Endometrial microvascular endothelial cells (primary cell): ENCODE data around the gene TBCK. TPM values are rescaled to one million over a fixed set of nuclear protein-coding genes. Genes with fewer than 3 reads are reported as not detected.
"Not testable (repeated sequence)": the region's sequence is repeated elsewhere in the genome, so short reads cannot be mapped to it uniquely, and the experiment has no call there.

Experiments
- in situ Hi-C: cut with HindIII; loops from 2 replicates; pipeline ENCODE4 v1.10.0; 2017; ENCODE audit warnings: low sequenced_read_pairs, low pct_unique_long_range_greater_than_20kb; ENCODE audit errors: inconsistent ontology term
- total RNA-seq: library from RNA; depleted of rRNA; stranded (reverse); fragments of >200 nt; gene quantifications from one replicate; pipeline ENCODE4 v1.2.3, GENCODE V29; 2015; ENCODE audit errors: inconsistent ontology term

The TBCK gene
- total RNA-seq, 1 donor from 2014 or later = 19.7 TPM

DNA sequence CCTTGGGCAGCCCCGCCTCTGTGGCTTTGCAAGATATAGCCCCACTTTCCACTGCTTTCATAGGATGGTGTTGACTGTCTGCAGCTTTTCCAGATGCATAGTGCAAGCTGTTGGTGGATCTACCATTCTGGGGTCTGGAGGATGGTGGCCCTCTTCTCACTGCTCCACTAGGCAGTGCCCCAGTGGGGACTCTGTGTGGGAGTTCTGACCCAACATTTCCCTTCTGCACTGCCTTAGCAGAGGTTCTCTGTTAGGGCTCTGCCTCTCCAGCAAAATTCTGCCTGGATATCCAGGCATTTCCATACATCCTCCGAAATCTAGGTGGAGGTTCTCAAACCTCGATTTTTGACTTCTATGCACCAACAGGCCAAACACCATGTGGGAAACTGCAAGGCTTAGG is 153.7 kb downstream of the TBCK start:
- in situ Hi-C loops = no loop called here

DNA sequence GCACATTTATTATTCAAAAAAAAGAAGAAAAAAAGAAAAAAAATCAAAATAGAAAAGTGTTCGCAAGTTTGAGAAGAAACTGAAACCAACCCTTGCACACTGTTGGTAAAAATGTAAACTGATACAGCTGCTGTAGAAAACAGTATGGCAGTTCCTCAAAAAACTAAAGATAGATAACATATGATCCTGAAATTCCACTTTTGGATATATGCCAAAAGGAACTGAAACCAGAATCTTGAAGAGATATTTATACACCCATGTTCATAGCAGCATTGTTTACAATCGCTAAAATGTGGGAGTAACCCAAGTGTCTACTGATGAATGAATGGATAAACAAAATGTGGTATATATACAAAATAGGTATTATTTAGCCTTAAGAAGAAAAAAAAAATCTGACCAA is 155.4 kb downstream of the TBCK start:
- in situ Hi-C loops = no loop called here

DNA sequence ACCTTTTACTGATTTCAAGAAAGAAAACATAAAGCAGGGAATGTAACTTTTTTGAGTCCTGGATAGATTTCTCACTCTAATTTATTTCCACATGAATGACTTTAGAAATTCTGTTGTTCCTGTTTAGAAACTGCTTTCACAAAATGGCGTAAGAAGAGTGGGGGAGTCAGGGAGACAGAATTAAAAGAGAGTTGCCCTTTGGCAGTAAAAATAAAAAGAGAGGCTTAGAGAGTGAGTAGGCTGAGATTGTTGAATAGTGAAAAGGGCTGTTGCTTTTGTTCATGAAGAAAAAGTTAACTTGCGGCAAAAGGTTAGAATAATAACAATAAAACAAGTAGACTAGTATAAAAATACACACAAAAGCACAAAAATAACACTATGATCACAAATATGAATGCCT is 166.1 kb downstream of the TBCK start:
- in situ Hi-C loops = no loop called here

DNA sequence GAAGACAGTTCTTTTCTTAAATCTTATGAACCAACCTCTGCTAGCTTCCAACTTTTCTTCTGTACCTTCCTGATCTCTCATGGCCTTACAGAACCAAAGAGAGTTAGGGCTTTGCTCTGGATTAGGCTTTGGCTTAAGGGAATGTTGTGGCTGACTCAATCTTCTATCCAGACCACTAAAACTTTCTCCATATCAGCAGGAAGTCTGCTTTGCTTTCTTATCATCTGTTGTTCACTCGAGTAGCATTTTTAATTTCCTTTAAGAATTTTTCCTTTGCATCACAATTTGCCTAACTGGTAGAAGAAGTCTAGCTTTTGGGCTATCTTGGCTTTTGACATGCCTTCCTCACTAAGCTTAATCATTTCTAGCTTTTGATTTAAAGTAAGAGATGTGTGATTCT is 167.0 kb downstream of the TBCK start:
- in situ Hi-C loops = no loop called here

DNA sequence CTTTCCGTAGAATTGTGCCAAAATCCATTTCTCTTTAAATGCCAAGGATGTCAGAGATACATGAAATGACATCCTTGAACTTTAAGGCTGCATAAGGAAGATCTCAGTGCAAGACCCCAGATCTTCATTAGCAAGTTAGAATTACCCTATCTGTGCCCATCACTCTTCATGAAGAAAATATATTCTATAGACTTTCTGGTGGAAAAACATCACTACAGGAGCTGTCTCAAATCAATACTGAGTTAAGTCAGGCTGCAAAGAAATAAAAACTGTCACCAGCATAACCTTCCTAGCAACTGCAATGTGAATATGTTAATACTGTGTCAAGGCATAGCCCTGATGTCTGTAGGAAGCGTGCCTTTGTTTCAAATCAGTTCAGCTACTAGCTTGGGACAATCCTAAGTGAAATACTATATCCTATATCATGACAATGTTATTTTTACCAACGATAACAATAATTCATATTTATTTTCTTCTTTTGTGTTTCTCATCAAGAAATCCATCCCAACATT is 173.3 kb downstream of the TBCK start:
- in situ Hi-C loops = no loop called here

DNA sequence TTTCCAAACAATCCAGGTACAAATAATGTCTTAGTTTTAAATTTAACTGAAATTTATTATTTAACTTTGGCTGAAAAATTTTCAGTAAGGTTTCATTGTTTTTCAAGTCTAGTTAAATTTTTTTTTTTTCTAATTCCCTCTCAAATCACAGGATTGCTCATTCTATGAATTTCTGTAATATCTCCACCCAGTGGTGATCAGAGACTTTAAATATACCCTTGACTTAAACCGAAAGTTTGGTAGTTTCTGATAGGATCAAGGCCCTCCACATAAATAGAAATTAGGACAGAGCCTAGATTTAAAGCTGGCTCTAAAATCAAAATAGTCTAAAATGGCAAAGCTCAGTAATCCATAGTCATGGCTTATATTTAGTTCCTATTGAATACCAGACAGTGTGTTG is 175.4 kb downstream of the TBCK start:
- in situ Hi-C loops = no loop called here

DNA sequence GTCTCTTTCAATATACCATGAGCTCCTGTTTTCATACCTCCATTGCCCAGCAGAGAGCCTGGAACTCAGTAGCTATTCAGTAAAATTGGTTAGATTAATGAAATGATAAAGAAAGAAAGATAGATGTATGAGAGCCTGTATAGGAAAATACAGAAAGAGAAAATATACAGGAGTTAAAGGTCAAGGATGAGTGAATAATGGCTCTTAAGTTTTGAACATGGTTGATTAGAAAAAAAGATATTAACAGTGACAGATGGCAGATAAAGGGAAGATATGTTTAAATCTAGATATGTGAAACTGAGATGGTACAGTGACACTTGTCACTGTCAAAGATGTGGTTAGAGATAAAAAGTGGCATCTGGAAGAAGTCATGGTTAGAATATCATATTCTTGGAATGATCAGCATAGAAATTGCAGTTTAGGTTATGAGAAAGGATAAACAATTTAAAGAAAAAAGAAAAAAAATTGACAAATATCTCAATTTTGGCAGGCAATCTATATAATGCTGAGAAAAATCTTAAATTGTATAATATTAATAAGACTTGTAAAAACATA is 179.2 kb downstream of the TBCK start:
- in situ Hi-C loops = no loop called here

DNA sequence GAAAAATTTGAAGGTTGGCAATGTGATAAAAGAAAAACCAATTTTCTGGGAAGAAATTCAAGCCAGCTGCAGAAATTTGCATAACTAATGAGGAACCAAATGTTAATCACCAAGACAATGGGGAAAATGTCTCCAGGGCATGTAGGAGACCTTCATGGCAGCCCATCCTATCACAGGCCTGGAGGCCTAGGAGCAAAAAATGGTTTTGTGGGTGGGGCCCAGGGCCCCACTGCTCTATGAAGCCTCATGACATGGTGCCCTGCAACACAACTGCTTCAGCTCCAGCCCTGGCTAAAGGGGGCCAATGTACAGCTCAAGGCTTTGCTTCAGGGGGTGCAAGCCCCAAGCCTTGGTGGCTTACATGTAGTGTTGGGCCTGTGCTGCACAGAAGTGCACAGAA is 184.0 kb downstream of the TBCK start:
- in situ Hi-C loops = no loop called here

DNA sequence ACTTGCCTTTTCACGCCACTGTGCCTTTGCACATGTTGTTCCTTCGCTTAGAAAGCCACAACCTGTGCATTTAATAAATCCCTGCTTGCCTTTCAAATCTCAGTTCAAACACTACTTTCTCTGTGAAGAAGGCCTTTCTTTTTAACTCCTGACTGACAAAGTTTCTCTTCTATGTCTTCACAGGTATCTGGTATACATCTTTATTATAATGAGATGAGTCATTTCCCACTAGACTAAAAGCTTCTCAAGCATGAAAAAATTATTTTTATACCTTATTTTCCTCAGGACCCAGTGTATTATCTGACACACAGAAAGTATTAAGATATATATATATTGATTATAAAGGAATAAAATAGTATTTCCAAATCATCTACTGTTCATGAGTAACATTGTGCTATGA is 189.9 kb downstream of the TBCK start:
- in situ Hi-C loops = no loop called here

DNA sequence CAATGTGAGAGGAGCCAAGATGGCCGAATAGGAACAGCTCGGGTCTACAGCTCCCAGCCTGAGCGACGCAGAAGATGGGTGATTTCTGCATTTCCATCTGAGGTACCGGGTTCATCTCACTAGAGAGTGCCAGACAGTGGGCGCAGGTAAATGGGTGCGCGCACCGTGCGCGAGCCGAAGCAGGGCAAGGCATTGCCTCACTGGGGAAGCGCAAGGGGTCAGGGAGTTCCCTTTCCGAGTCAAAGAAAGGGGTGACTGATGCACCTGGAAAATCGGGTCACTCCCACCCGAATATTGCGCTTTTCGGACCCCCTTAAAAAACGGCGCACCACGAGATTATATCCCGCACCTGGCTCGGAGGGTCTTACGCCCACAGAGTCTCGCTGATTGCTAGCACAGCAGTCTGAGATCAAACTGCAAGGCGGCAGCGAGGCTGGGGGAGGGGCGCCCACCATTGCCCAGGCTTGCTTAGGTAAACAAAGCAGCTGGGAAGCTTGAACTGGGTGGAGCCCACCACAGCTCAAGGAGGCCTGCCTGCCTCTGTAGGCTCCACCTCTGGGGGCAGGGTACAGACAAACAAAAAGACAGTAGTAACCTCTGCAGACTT is 196.0 kb downstream of the TBCK start:
- in situ Hi-C loops = not testable (repeated sequence)

DNA sequence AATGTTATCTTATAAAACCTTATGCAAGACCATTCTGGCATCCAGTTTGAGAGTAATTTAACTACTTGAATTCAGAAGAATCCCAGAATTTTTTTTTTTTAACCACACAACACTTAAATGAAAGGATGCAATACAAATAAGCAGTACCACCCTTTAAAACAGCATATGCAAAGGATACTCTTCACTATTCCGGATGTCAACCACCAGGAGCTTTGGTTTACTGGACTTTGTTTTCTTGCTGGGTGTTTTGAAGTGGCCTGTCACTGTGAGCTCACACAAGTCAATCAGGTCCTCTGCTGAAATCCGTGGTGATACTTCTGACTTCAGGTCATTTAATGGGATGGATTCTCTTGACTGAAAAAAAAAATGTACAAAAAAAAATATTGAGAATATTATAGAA is 200.0 kb downstream of the TBCK start:
- in situ Hi-C loops = no loop called here

DNA sequence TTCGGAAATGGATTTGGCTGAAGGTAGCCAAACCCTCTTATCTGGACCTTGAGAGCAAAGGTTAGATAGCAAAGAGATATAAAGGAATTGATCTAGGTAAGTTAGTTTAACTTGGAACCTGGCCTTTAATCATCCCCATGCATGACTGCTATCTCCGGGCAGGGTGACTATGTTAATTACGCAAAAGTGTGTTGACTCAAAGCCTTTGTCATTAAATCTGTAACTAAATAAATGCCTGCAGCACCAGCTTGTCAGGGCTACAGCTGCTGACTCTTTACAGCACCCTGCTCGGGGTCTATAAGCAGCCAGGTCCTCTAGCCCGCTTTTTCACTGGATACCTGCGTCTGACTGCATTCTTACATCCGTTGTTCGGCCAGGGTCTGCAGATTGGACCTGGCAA is 201.7 kb downstream of the TBCK start:
- in situ Hi-C loops = no loop called here

DNA sequence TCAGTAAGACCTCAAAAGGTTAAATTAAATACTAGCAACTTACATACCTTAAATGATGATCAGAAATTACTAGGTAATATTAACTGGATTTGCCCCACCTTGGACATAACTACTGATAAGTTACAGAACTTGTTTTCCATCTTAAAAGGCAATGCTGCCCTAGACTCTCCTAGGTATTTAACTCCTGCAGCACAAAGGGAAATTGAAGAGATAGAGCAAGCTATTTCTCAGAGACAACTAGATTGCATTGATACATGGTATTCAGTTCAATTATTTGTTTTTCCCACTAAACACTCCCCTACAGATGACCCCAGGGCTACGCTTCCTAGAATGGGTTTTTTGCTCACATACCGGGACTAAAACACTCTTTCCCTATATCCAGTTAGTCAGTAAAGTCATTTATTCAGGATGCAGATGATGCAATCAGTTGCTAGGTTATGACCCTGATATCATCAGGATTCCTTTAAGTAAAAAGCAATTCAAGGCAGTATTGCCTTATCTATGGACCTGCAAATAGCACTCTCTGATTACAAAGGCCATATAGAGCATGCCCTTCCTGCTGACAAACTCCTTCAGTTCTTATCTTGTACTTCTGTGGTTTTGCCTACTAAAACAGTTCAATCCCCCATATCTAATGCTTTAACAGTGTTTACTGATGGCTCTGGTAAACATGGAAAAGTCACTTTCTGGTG is 204.1 kb downstream of the TBCK start:
- in situ Hi-C loops = not testable (repeated sequence)

DNA sequence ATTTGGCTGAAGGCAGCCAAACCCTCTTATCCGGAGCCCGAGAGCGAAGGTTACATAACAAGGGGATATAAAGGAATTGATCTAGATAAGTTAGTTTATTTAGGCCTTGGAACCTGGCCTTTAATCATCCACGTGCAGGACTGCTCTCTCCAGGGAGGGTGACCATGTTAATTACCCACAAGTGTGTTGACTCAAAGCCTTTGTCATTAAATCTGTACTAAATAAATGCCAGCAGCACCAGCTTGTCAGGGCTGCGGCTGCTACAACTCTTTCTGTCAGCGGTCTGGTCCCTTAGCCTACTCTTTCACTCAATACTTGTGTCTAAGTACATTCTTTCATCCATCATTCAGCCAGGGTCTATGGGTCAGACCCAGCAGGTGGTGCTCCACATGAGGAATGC is 206.1 kb downstream of the TBCK start:
- in situ Hi-C loops = no loop called here

DNA sequence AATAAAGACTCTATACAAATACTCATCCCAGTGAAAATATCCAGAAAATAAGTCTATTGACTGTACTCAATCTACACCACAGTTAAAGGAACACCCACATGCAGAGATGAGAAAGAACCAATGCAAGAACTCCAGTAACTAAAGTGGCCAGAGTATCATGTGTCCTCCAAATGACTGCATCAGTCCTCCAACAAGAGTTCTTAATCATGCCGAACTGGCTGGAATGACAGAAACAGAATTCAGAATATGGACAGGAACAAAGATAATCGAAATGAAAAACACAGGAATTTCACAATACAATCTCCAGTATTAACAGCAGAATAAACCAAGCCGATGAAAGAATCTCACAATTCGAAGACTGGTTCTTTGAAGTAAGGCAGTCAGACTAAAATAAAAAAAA is 210.3 kb downstream of the TBCK start:
- in situ Hi-C loops = no loop called here

DNA sequence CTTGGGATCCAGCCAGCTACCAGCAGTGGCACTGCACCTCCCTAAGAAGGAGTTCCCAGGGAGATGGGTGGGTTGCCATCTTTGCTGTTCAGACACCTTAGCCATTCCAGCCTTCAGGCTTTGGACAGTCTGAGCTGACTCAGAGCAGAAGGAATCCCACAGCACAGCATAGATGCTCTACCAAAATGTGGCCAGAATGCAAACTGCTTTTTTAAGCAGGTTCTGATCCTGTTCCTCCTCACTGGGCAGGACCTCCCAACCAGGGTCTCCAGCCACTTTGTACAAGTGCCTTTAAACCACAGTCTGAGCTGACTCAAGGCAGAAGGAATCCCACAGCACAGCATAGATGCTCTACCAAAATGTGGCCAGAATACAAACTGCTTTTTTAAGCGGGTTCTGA is 211.7 kb downstream of the TBCK start:
- in situ Hi-C loops = no loop called here

DNA sequence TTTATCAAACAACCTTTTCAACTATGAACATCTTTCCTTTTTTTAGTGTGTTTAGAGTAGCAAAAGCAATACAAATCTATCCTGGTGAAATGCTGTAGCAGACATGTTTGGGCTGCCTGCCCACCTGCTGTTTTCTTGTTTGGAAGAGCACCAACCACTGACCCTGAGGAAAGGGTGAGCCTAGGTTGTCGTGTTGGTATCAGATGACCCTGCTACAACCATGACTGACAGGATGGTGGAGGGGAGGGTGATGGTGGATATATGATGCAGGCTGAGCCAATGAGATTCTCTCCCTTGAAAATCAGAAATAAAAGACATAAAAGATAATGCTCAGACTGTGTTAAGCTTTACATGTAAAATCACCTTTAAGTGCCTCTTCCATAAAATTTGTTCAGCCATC is 219.6 kb downstream of the TBCK start:
- in situ Hi-C loops = no loop called here

DNA sequence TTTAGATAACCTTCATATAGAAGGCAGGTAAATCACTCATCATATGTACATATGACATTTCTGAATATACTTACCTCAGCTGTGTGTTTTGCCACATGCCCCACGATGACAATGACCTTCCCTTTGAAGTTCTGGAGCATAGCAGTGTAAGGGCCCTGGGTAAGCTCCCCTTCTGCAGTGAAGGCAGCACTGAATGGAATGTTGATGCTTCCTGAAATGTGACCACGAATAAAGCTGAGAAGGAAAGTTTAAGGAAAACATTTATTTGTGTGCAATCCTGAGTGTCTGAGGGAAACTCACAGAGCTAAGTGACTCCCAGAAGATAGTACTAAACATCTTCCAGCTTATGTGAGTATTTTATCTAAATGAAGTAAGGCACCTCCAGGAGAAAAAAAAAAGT is 220.6 kb downstream of the TBCK start:
- in situ Hi-C loops = no loop called here

DNA sequence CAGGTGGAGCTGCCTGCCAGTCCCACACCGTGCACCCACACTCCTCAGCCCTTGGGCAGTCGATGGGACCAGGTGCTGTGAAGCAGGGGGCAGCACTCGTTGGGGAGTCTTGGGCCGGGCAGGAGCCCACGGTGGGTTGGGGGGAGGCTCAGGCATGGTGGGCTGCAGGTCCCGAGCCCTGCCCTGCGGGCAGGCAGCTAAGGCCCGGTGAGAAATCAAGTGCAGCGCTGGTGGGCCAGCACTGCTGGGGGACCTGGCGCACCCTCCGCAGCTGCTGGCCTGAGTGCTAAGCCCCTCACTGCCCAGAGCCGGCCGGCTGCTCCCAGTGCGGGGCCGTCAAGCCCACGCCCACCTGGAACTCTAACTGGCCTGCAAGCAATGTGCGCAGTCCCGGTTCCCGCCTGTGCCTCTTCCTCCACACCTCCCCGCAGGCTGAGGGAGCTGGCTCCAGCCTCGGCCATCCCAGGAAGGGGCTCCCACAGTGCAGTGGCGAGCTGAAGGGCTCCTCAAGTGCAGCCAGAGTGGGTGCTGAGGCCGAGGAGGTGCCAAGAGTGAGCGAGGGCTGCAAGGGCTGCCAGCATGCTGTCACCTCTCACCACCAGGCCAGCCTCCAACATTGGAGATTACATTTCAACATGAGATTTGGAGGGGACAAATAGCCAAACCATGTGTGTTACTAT is 223.5 kb downstream of the TBCK start:
- in situ Hi-C loops = no loop called here

DNA sequence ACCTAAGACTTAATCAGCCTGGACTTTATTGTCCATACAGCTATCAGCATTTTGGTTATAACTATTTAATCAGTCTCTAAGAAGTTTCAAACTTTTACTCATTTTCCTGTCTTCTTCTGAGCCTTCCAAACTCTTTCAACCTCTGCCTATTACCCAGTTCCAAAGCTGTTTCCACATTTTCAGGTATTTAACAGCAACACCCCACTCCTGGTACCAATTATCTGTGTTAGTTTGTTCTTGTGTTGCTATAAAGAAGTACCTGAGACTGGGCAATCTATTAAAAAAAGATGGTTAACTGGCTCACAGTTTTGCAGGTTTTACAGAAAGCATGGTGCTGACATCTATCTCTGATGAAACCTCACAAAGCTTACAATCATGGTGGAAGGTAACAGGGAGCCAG is 225.2 kb downstream of the TBCK start:
- in situ Hi-C loops = no loop called here
